Neuronal stem cell (in vitro differentiated cells): ENCODE data around the gene KYNU. TPM values are rescaled to one million over a fixed set of nuclear protein-coding genes. Genes with fewer than 3 reads are reported as not detected.

ENCODE experiments used
- DNase-seq: peaks from one replicate; pipeline ENCODE4 v3.0.0-alpha.2; 2013; ENCODE audit warnings: low spot score
- H2AFZ ChIP-seq: one replicate; pipeline ENCODE4 v1.6.1; 2013; ENCODE audit warnings: mild to moderate bottlenecking, low read length, inconsistent platforms
- H2AK5ac ChIP-seq: 2 replicates; pipeline ENCODE4 v1.6.1; 2013; ENCODE audit warnings: low read depth, mild to moderate bottlenecking, inconsistent platforms, low read length, moderate library complexity, mixed read lengths
- H2BK120ac ChIP-seq: 2 replicates; pipeline ENCODE4 v1.6.1; 2013; ENCODE audit warnings: low read depth, mild to moderate bottlenecking, inconsistent platforms, low read length, moderate library complexity, mixed read lengths
- H2BK12ac ChIP-seq: one replicate; pipeline ENCODE4 v1.6.1; 2013; ENCODE audit warnings: low read length, inconsistent platforms
- H2BK15ac ChIP-seq: 2 replicates; pipeline ENCODE4 v1.6.1; 2013; ENCODE audit warnings: mild to moderate bottlenecking, low read length, inconsistent platforms, mixed read lengths
- H2BK5ac ChIP-seq: one replicate; pipeline ENCODE4 v1.6.1; 2013; ENCODE audit warnings: inconsistent platforms, mild to moderate bottlenecking, low read length, moderate library complexity
- H3K14ac ChIP-seq: one replicate; pipeline ENCODE4 v1.6.1; 2013; ENCODE audit warnings: low read length, inconsistent platforms
- H3K18ac ChIP-seq: 2 replicates; pipeline ENCODE4 v1.6.1; 2013; ENCODE audit warnings: low read length, inconsistent platforms
- H3K23ac ChIP-seq: 2 replicates; pipeline ENCODE4 v1.6.1; 2013; ENCODE audit warnings: low read depth, mild to moderate bottlenecking, mixed read lengths, low read length, inconsistent platforms; ENCODE audit not compliant: poor library complexity
- H3K27ac ChIP-seq: replicated peaks from 3 replicates; pipeline ENCODE4 v1.5.1; 2013; ENCODE audit warnings: low read length, inconsistent platforms
- H3K27me3 ChIP-seq, 3 experiments: 2 replicates each; pipeline ENCODE4 v1.6.1; 2013; ENCODE audit warnings: low read length in 3 of 3, mild to moderate bottlenecking in 2 of 3, inconsistent platforms in 1 of 3, low read depth in 1 of 3, mixed read lengths in 1 of 3, moderate library complexity in 1 of 3; ENCODE audit not compliant: control insufficient read depth in 3 of 3, insufficient read depth in 3 of 3
- H3K36me3 ChIP-seq, 2 donors: replicated peaks in 1 of 2; 2 replicates each; pipeline ENCODE4 v1.6.1; 2013; ENCODE audit warnings: low read length in 2 of 2; ENCODE audit not compliant: control insufficient read depth in 2 of 2, insufficient read depth in 2 of 2
- H3K4ac ChIP-seq: 2 replicates; pipeline ENCODE4 v1.6.1; 2013; ENCODE audit warnings: inconsistent platforms, mild to moderate bottlenecking, low read length, moderate library complexity
- H3K4me1 ChIP-seq, 2 donors: 1 replicate in 1 of 2; 2 replicates in 1 of 2; pipeline ENCODE4 v1.6.1; 2013; ENCODE audit warnings: low read length in 2 of 2, low read depth in 1 of 2; ENCODE audit not compliant: control insufficient read depth in 2 of 2, insufficient read depth in 1 of 2
- H3K4me2 ChIP-seq: one replicate; pipeline ENCODE4 v1.6.1; 2013; ENCODE audit warnings: mild to moderate bottlenecking, low read length, inconsistent platforms; ENCODE audit not compliant: insufficient read depth, poor library complexity, severe bottlenecking
- H3K4me3 ChIP-seq, 2 donors: 2 replicates each; pipeline ENCODE4 v1.5.1; 2013; ENCODE audit warnings: low read length in 2 of 2, mild to moderate bottlenecking in 2 of 2, inconsistent platforms in 1 of 2, moderate library complexity in 1 of 2
- H3K79me1 ChIP-seq: one replicate; pipeline ENCODE4 v1.6.1; 2013; ENCODE audit warnings: low read depth, mild to moderate bottlenecking, inconsistent platforms, low read length, moderate library complexity
- H3K9ac ChIP-seq: one replicate; pipeline ENCODE4 v1.6.1; 2013; ENCODE audit warnings: mild to moderate bottlenecking, low read depth, low read length, inconsistent platforms; ENCODE audit not compliant: poor library complexity
- H3K9me3 ChIP-seq, 2 donors: replicated peaks in 1 of 2; 2 replicates each; pipeline versions ENCODE3 to v1.6.1; 2013; ENCODE audit warnings: low read length in 2 of 2, mild to moderate bottlenecking in 2 of 2, inconsistent platforms in 1 of 2, low read depth in 1 of 2, mixed read lengths in 1 of 2, moderate library complexity in 1 of 2; ENCODE audit not compliant: control insufficient read depth in 2 of 2, insufficient read depth in 1 of 2
- H4K8ac ChIP-seq: one replicate; pipeline ENCODE4 v1.6.1; 2013; ENCODE audit warnings: low read depth, mild to moderate bottlenecking, inconsistent platforms, low read length, moderate library complexity
- H4K91ac ChIP-seq: one replicate; pipeline ENCODE4 v1.6.1; 2013; ENCODE audit warnings: low read length, low read depth, mild to moderate bottlenecking, inconsistent platforms; ENCODE audit not compliant: poor library complexity
- WGBS, 2 donors: extraction: QIAGEN DNeasy Blood & Tissue Kit; methylation state at CpG; one replicate each; pipeline ENCODE4 v1.1.7; 2013; ENCODE audit warnings: missing lambda C conversion rate in 2 of 2, mixed read lengths in 1 of 2; ENCODE audit not compliant: insufficient read length in 2 of 2, insufficient replicate concordance in 1 of 2; ENCODE audit errors: extremely low coverage in 2 of 2; 5-methylcytosine and 5-hydroxymethylcytosine counted together
- polyA plus RNA-seq, 2 experiments: library from polyadenylated mRNA; stranded (reverse); fragments of 200-250 nt; gene quantifications; one replicate each; pipeline ENCODE4 v1.2.3, GENCODE V29; 2013

The KYNU gene
- 0.03 TPM for polyA plus RNA-seq (2013, experiment 1 of 2)
- polyA plus RNA-seq (2013, experiment 2 of 2) = 0.04 TPM

DNA sequence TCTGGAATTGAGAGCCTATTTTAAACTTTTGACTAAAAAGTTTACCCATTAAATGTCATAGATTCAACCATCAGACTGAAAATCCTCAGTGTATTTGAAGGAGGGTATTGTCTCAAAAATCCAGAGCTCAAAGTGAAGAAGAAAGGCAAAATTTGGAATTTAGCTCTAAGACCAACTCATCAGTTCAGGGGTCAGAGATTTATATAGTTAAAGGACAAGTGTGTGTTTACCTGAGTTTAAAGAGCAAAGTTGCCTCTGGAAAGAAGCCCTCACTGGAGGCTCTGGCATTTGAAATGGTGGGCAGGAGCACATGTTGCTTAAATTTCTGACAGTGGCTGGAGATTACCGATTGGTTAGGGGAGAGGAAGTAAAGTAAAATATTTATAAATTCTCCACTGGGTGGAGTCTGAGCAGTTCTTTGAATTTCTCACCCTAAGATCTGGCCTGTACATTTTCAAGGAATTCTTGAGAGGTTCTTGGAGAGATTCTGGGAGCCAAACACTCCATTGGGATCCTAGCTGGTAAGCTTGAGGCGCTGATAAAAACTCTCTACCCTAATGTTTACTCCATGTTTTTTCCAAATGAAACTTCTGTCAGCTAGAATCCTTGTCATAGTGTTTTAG, at the start of gene KYNU:
Gene KYNU, plus strand, starts transcription at position 449 of the 623 bp plus-strand sequence. CDS start 7,704 bp downstream, outside the sequence.
- H3K23ac ChIP-seq = no peak within 1 kb of the TSS
- H3K14ac ChIP-seq = no peak within 1 kb of the TSS
- no peak within 1 kb of the TSS for H3K4ac ChIP-seq
- H3K79me1 ChIP-seq = no peaks in the 10 kb centered on the region
- no peak within 1 kb of the TSS for H3K4me3 ChIP-seq
- H4K8ac ChIP-seq = no peak within 1 kb of the TSS
- no peak within 1 kb of the TSS for H3K4me2 ChIP-seq
- no peaks in the 10 kb centered on the region for H3K9me3 ChIP-seq
- H4K91ac ChIP-seq = no peak within 1 kb of the TSS
- DNase-seq = no peak
- H2BK5ac ChIP-seq = no peak within 1 kb of the TSS
- H3K36me3 ChIP-seq = no peaks in the 10 kb centered on the region
- no peaks in the 10 kb centered on the region for H3K4me1 ChIP-seq
- no peak within 1 kb of the TSS for H3K18ac ChIP-seq
- no peak within 1 kb of the TSS for H2BK15ac ChIP-seq
- H2AK5ac ChIP-seq = no peak within 1 kb of the TSS
- H3K9ac ChIP-seq = no peak within 1 kb of the TSS
- WGBS, 2 donors = no CpG with 5 or more reads among the region's 2 CpGs
- no peak within 1 kb of the TSS for H3K27ac ChIP-seq
- H2AFZ ChIP-seq = no peak within 1 kb of the TSS
- H2BK120ac ChIP-seq = no peak within 1 kb of the TSS
- H3K27me3 ChIP-seq = no peaks in the 10 kb centered on the region
- H2BK12ac ChIP-seq = no peak within 1 kb of the TSS

DNA sequence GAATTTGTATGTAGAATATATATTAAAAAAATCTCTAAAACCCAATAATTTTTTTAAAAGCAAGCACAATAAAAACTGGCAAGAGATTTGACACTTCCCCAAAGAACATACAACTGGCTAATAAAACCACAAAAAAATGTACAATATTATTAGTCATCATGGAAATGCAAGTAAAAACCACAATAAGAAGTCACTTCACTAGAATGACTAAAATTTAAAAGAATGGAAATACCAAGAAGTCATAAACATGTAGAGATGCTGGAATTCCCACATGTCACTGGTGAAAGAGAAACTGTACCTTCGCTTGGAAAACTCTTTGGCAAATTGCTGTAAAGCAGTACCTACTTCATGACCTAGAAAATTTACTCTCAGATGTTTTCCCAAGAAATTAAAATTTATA, 43.4 kb upstream of the KYNU start:
- no CpG with 5 or more reads among the region's 1 CpG for WGBS, 2 donors

DNA sequence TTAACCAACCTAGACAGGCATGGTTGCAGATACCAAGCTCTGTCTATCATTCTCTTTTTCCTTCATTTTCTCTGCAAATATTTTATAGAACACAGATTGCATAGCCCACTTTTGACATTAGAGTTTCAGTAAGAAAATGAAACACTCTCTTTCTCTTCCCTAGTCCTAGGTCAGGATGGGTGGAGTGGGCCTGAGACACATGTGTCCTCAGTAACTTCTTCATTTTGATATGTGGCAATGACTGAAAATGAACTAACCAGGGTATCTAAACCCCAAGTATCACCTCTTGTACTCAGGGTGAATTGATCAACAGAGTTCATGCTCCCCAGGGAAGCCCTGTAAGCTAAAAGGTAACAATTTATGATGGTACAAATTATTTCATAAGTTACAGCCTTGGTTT, 37.0 kb upstream of the KYNU start:
- H2AFZ ChIP-seq = no peak overlapping the region
- no peak overlapping the region for H2BK5ac ChIP-seq
- no peak overlapping the region for H2BK12ac ChIP-seq
- H2BK15ac ChIP-seq = no peak overlapping the region
- H3K36me3 ChIP-seq = no peaks in the 10 kb centered on the region
- no peak overlapping the region for H3K4me2 ChIP-seq
- no peak for DNase-seq
- H3K14ac ChIP-seq = no peak overlapping the region
- no peak overlapping the region for H4K8ac ChIP-seq
- H3K4me3 ChIP-seq = no peak overlapping the region
- no peak overlapping the region for H2BK120ac ChIP-seq
- H3K4ac ChIP-seq = no peak overlapping the region
- H2AK5ac ChIP-seq = no peak overlapping the region
- H3K27me3 ChIP-seq = no peaks in the 10 kb centered on the region
- H3K18ac ChIP-seq = no peak overlapping the region
- H3K27ac ChIP-seq = no peak overlapping the region
- no peaks in the 10 kb centered on the region for H3K9me3 ChIP-seq
- no peak overlapping the region for H3K9ac ChIP-seq
- H3K23ac ChIP-seq = no peak overlapping the region
- no peak overlapping the region for H4K91ac ChIP-seq
- H3K79me1 ChIP-seq = no peaks in the 10 kb centered on the region
- peaks cover 0 to 1% of the 10 kb centered on the region in 2 donors for H3K4me1 ChIP-seq

More for the DNA sequence above, 43.4 kb upstream of the KYNU start:
- Histone ChIP-seq H3K14ac (no peak overlapping the region), H2AK5ac (no peak overlapping the region), H4K8ac (no peak overlapping the region), H2BK5ac (no peak overlapping the region), H3K9ac (no peak overlapping the region), H3K4me3 (no peak overlapping the region), H3K27ac (no peak overlapping the region), H3K4ac (no peak overlapping the region), H3K27me3 (peaks cover 0 to 5% (median 0%) of the 10 kb centered on the region in 3 experiments), H2BK15ac (no peak overlapping the region), H3K79me1 (no peaks in the 10 kb centered on the region), H4K91ac (no peak overlapping the region), H3K18ac (no peak overlapping the region), H3K36me3 (no peaks in the 10 kb centered on the region), H3K4me2 (no peak overlapping the region), H2BK120ac (no peak overlapping the region), H3K4me1 (peaks cover 0 to 1% of the 10 kb centered on the region in 2 donors), H3K9me3 (no peaks in the 10 kb centered on the region), H3K23ac (no peak overlapping the region), H2BK12ac (no peak overlapping the region), H2AFZ (no peak overlapping the region)
- no peak for DNase-seq

DNA sequence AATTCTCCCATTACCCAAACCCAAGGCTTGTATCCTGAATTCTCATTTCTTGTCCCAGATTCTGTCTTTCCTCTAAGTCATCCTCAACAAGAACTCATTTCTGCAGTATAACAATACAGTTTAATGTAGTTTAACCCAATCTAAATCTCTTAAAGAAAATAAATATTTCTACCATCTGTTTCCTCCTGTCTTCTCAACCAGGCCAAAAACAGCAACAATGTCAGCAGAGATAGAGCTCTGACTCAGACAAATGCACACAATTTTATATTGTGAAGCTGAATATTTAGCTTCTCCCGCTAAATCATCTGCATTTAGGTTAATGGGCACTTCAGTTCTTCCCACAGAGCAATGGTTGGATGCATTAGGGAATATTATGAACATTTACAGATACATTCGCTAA, 35.7 kb upstream of the KYNU start:
- no peaks in the 10 kb centered on the region for H3K4me1 ChIP-seq
- no peak overlapping the region for H3K18ac ChIP-seq
- H2BK15ac ChIP-seq = no peak overlapping the region
- H4K91ac ChIP-seq = no peak overlapping the region
- no peak overlapping the region for H3K23ac ChIP-seq
- no peak overlapping the region for H3K4me3 ChIP-seq
- no peaks in the 10 kb centered on the region for H3K79me1 ChIP-seq
- WGBS, 2 donors = no CpG with 5 or more reads among the region's 2 CpGs
- H3K27me3 ChIP-seq = no peaks in the 10 kb centered on the region
- no peak overlapping the region for H3K27ac ChIP-seq
- H3K9ac ChIP-seq = no peak overlapping the region
- no peak overlapping the region for H3K14ac ChIP-seq
- H2BK120ac ChIP-seq = no peak overlapping the region
- no peak overlapping the region for H2AFZ ChIP-seq
- no peaks in the 10 kb centered on the region for H3K36me3 ChIP-seq
- no peak overlapping the region for H3K4ac ChIP-seq
- H3K9me3 ChIP-seq = no peaks in the 10 kb centered on the region
- no peak overlapping the region for H2BK5ac ChIP-seq
- H3K4me2 ChIP-seq = no peak overlapping the region
- DNase-seq = no peak
- H2AK5ac ChIP-seq = no peak overlapping the region
- no peak overlapping the region for H2BK12ac ChIP-seq
- H4K8ac ChIP-seq = no peak overlapping the region
